SIG-M5 treated with dmso at 0.1 percent for 504 hours (cell line): ENCODE results near the gene C5.

Experiments
- DNase-seq: peaks from one replicate; lab custom pipeline; 2025; ENCODE audit not compliant: unreplicated experiment; lab: John Stamatoyannopoulos, UW

The C5 gene

DNA sequence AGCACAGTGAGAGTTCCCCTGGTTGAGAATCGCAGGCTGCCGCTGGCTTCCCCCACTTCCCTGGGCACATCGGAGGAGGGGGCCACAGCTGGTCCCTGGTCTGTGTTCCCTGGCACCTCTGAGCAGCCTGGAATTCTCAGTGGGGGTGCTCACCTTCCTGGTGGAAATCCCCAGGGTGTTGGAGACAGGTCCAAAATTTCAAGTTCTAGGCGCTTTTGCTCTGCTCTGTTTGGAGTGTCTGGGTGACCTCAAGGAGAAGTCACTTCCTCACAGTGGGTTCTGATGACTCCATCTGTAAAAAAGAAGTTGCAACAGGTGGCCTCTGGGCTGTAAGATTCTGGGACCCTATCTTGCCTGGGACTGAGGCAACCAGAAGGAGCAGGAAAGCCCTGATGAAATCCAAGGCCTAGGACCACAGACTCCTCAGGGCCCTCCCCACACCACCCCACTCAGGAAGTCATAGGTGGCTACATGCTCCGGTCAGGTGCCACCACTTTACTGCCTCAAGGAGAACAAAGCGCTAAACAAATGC is 123.6 kb downstream of the C5 start, which contains the start of gene TRAF1:
Gene TRAF1 (minus strand): TSS at position 400 of the 532 bp plus-strand sequence. CDS start 721 bp downstream, outside the sequence.
- DNase-seq, result peak; percentile 88

DNA sequence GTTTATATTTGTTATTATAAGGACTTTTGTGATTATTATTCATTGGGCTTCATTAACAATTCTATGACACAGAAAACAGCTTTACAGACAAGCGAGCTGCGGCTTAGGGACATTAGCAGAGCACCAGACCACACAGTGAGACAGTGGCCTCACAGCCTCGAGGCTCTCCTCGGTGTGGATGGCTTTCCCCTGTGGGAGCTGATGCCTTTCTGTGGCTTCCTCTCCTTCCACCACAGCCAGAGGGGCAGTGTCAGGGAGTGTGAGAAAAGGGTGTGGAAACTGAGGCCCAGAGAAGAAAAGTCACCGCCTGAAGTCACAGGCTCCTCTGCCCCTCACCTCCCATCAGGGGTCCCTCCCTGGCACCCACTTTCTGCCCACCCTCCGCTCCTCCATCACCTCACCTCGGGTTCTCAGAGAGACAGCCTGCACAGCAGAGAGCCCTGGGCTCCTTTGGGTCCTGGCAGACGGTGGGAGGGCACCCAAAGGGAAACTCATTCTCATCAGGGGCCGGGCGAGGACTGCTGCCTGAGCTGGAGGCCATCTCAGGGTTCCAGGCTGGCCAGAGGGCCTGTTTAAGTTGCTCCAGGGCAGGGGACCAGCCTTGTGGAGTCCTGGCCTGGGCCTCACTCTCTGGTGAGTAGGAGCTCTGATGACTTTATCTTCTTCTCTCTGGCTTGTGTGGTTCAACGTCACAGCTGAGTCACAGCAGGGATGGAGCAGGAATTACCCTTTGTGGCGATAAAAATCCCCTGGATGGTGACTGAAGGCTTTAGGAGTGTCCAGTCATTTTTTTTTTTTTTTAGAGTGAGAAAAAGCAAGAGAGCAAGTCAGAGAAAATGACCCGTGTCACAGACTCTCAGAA is 124.3 kb downstream of the C5 start:
- no peak for DNase-seq

DNA sequence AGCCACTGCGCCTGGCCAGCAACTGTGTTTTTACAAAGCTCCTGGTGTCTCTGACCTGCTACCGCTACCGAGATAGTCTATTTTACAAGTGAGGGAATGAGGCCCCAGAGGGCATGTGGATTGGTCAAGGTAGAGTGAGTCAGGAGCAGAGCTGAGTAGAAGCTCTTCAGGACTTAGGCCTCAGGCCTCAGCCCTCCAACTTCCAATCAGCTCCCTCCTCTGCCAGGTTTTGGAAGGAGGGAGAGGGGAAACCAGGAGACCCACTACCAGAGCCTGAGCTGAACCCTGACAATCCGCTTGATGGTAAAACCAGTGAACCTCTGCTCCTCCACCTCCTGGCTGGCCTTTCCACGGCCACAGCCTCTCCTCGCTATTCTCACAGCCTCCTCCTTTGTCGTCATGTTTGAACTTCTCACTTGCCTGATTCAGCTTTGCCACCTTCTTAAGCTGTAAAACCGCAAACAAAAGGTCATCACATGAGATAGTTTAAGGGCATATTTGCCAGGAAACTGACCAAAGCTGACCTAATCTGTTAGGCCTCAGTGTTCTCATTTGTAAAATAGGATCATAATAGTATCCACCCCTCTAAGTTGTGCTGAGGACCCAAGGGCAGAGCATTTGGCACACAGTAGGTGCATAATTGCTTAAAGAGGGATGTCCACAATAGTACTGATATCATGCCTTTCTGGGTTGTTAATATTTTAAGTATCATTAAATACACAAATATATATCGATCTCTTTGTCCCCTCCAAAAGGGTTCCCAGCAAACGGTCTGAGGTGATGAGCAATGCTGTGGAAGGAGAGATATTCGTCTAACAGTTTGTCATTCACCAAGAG is 125.2 kb downstream of the C5 start:
- no peak for DNase-seq

DNA sequence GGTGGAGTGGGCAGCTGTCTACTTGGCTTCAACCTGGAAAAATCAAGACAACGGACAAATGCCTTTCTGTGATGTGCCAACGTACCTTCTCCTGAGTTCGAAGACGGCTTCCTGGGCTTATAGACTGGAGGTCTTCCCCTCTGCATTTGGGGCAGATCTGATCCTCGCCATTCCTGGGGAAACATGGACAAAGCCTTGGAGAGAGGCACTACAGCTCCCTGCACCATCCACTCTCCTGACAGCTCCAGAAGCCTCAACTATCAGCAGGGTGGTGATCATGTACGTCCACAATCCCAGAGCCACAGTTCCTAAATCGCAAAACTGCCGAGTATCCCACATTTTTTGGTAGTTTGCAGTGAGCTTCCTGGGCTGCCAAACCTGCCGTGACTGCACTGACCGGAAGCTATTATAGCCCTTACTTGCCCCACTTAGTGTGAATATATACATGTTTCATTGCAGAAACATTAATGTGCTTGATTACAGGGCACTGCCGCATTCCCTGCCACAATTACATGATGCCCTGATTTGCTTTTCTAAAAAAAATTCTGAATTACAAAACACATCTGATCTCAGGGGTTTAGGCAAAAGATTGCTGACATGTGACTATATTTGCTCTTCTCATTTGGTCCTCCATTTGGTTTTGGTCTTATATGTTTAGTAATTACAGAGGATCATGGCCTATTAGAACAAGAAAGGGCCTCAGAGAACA is 126.3 kb downstream of the C5 start:
- no peak for DNase-seq

DNA sequence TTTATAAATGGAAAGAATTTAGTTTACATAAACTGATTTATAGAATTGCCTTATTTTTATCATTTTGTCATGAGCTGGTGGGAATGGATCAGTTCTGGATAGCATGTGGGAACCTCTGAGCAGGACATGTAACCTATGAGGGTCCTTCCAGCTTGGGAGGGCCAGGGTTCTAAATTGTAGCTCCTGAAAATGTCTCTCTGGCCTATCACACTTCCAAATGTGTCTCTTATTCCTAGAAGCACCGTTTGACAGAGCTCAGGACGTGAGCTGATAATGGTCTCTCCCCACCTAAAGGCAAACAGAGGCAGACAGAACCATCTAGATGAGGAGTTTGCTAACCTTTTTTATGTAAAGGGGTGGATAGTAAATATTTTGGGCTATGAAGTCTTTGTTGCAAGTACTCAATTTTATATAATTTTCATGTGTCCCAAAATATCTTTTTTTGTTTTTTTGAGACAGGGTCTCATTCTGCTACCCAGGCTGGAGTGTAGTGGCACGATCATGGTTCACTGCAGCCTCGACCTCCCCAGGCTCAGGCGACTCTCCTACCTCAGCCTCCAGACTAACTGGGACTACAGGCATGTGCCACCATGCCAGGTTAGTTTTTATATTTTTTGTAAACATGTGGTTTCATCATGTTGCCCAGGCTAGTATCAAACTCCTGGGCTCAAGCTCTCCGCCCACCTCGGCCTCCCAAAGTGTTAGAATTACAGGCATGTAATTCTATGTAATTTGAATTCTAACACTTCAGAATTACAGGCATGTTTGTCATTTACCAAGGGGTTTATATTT is 127.5 kb downstream of the C5 start:
- DNase-seq, result no peak

DNA sequence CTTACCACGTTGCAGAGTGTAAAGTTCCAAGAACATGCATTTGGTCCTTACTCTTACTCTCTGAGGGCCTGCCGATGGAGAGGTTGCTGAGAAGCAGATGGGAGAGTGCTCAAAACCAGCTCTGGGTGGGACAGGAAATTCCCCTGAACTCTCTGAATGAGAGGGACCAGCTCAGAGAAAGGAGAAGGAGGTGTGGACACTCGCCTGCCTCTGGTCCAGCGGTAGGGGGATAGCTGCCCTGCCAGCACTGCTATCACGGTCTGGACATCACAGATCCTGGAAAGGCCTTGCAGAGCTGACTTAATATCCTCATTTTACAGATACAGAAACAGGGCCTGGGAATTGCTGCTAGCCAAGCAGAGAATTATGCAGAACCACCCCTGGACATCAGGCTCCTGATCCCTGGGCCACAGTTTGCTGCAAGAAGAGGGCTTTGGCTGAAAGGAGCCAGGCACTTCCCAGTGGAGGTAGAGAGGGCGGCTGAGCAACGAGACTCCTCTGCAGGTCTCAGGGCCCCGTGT is 128.4 kb downstream of the C5 start:
- no peak for DNase-seq

DNA sequence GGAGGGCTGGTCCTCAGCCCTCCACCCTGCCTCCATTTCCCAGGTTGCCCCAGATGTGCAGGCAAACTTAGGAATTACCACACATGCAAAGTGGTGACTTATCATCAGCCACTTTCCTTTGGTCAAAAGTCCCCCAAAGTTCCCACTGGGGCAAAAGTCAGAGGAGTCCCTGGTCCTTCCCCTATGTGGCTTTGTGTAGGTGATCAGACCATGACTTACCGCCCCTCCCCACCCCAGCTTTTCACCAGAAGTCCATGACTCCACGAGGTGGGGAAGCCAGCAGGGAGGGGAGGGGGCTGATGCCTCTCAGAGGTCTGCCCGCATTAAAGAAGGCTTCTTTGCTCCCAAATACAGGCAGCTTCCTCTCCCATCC is 129.3 kb downstream of the C5 start:
- no peak for DNase-seq

DNA sequence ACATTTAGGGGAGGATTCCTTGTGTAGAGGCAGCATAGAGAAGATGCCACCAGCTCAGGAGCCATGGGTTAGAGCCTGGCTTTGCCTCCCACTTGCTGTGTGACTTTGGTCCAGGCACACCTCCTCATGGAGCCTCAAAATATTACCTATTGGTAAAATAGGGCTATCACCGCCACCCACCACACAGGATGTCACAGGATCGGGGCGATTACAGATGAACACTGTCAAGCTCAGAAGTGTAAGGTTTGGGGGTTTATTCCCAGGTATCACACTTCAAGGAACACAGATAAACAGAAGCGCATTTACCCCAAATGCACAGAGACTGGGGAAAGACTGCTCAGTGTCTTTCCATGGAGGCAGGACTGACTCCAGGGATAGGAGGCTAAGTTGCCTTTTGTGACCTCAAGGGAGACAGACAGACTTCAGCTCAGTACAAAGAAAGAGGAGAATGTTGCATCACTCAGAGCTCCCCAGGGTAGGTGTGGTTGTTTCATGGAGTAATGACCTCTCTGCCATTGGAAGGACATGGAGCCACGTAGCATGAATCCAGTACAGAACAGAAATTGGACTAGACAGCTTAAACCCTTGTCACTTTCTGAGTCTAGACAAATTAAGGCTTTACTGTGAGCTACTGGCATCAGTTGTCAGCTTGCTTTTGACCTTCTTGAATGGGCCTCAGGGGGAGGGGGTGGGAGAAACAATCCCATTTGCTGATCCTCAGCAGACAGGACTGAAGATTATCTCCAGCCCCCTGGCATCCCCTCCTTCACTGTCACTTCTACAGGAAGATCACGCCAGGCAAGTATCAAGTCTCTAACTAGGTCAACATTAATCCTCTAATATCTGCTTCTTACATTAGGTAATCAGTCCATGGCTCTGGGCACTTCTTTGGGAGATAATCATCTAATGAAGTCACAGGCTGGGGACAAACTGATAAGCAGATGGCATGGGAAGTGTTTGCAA is 130.0 kb downstream of the C5 start:
- DNase-seq, result no peak

DNA sequence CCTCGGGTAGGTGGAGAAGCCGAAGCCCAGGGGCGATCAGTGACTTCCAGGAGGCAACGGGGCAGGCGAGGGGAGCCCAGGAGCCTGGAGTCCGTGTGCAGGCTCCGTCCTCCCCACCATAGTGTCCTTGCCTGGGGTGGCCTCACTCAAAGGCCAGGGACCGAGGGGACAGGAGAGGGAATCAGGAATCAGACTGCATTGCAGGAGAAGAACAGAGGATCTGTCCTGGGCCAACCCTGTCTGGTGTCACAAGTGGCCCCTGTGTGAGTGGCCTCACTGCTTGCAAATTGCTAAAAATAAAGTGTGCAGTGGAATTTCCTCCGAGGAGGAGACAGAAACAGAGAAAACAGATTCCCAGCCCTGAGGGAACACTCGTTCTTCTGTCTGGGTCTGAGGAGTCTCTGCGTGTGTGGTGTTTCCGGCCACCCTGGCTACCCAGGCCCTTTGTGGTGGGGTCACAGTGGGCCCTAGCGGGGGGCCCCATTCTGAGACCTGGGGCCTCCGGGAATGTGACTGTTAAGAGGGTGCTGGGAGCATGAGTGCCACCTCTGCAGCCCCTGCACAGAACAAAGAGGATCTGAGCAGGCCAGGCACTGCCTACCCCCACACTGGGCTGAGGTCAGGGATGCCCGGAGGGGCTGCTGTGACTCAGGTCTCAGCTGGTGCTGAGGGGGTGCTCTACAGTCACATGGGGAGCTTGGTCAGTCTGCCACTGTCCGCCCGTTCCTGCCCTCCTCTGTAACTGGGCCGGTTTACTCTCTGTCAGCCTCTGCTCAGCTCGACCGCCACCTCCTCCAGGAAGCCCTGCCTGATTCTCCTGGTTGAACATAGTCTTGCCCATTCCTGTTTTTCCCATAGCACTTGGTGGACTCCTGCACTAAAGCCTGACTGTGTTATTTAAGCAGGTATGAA is 130.9 kb downstream of the C5 start:
- DNase-seq, result no peak

DNA sequence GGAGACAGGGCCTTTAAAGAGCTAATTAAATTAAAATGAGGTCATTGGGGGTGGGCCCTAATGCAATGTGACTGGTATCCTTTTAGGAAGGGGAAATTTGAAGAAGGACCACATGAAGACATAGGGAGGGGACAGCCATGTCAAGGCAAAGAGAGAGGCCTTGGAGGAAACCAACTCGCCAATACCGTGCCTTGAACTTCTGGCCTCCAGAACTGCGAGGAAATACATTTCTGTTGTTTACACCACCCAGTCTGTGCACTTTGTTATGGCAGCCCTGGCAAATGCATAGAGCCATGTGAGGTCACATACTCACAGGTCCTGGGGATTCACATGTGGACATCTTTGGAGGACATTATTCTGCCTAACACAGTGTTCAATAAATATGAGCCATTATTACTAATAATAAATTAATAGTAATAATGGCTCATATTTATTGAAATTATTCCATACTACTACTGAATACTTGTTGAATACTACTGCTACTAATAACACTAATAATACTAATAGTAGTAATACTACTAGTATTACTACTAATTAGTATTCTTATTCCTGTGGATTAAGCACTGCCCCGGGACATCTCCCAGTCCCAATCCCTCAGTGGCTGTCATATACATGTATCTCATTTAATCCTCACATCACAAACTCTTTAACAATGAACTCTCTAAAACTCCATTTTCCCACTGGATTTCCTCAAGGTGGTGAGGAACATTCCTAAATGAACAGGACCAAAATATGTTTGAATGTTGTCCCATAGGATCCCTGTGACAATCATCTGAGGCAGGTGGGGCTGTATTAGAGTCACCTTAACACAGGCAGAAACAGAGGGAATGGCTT is 131.9 kb downstream of the C5 start:
- no peak for DNase-seq

DNA sequence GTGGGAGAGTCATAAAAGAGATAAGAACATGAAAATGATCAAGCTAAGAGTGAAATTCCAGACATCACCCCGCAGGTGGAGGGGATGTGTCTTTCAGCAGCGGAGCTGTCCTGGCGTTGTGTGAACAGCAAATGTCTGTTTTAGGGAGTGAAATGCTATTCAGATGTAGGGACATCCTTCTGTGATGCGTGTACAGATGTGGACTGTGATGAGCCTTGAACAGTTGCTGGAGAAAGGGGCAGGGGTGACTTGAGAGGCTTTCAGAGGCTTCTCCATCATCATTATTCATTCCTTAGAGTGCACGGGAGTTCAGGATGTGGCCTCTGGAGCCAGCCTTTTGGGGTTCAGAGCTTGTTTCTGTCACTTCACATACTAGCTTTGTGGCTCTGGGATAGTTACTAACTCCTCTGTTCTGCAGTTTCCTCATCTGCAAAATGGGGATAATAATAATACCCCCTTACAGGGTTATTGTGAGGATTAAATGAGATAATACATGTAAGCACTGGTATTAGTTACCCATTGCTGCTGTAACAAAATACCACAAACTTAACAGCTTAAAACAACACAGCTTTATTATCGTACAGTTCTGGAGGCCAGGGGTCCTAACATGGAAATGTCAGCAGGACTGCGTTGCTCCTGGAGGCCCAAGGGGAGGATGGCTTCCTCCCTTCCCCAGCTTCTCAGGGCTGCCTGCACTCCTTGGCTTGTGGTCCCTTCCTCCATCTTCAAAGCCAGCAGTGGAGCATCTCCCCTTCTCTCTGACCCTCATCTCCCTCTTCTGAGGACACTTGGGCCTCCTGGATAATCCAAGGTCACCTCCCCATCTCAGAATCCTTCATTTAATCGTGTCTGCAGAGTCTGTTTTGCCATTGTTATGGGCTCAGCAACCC is 132.8 kb downstream of the C5 start:
- DNase-seq, result no peak

DNA sequence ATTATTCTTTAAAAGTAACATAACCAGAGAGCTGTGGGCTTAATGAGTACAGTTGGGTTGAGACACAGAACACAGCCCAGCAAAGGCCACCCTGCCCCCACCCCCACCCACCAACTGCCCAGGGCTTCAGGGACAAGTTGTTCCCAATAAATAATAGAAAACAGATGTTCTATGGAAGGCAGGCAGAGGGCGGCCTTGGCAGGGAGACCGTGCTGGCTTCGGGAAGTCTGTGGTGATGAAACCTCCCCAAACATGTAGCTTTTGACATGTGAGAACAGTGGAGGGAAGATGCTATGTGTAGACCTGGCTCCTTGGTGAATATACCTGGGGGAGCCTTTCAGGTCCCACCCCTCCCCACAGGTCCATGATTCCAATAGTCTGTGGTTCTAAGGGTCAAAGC is 133.5 kb downstream of the C5 start:
- DNase-seq, result no peak

DNA sequence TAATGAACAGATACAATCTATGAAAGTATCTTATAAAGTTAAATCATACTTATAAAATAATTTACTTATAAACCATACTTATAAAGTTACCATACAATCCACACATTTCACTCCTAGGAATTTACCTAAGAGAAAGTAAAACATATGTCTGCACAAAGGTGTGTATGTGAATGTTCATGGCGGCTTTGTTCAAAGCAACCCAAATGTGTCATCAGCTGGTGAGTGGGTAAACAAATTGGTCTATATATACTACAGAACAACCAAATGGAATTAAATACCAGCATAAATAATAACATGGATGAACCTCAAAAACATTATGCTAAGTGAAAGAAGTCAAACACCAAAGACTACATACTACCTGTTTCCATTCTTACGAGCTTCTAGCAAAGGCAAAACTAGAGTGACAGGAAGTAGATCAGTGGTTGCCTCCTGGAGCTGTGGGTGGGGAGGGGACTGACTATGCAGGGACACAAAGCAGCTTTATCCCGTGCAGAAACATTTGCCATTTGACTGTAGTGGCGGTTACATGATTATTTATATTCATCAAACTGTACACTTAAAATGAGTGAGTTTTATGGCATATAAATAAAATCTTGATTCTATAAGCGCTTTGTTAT is 134.1 kb downstream of the C5 start:
- DNase-seq, result no peak

DNA sequence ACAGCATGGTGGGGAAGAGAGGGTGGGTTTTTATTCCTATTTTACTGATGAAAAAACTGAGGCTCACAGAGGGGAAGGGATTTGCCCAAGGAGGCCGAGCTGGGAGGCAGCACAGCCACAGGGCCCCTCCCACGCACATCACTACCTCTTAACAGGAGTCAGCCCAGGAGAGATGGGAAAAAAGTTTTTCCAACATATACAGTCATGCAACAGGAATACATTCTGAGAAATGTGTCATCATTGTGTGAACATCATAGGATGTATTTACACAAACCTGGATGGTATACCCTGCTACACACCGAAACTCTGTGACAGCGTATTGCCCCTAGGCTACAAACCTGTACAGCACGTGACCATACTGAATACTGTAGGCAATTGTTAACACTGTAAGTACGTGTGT is 135.1 kb downstream of the C5 start:
- DNase-seq, result no peak

DNA sequence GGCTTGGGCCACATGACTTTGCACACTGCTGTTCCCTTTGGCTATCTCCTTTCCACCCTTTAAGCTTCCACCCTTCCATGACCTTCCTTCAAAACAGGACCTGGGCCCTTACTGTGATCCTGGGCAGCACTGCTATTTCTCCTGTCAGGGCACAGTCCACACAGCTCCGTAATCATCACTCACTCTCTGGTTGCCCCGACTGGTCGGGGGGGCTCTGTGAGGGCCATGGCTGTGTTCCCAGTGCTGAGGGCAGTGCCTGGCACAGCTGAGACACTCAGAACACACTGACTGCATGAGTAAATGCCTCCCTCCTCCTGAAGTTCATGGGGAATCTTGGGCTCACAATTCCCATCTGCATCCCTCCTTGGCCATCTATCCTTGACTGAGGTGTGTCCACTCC is 135.7 kb downstream of the C5 start:
- no peak for DNase-seq
